Measurements from ENCODE around the gene PUS10. TPM values are rescaled to one million over a fixed set of nuclear protein-coding genes. Genes with fewer than 3 reads are reported as not detected.

PUS10 gene
- total and polyA plus RNA-seq, 2 of the 13 experiments (the other 11 are each of a cell fraction or from before 2014, with no cell fraction given): 41.4 to 44.3 TPM

DNA sequence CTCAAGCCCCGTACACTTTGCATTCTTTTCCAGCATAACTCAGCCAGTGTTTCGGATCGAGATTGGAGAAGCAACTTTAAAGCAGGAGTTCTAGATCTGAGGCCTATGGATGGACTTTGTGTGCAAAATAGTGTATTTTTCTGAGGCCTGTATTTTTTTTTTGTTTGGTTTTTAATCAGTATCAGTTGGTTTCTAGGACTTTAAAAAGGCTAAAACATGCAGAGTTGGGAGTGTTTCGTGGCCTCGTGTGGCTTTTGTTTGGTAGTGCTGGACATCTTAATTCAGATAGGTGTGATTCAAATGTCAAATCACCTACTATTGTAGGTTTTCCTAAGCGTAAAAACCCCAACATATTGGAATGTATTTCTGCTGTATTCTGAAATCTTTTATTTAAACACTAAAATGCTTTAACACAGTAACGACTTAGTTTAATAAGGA lies 282 bp upstream of the PUS10 start (continued):
- TF ChIP-seq ZSCAN21 (CRISPR knock-in tag; IDR thresholded peaks at IDR 0.05; ENCODE audit: borderline replicate concordance) (no peak), ZNF10 (CRISPR knock-in tag; IDR thresholded peaks at IDR 0.05; ENCODE audit: borderline replicate concordance, low read depth) (no peak), ZNF510 (CRISPR knock-in tag; IDR thresholded peaks at IDR 0.05; ENCODE audit: low read depth) (no peak), ZNF101 (CRISPR knock-in tag; IDR thresholded peaks at IDR 0.05; ENCODE audit: borderline replicate concordance, low read depth) (no peak), XRCC5 (optimal IDR thresholded peaks at IDR 0.05; ENCODE audit: low read length) (no peak), NR2F6 (IDR thresholded peaks at IDR 0.05) (no peak), NR2F6 (CRISPR knock-in tag; IDR thresholded peaks at IDR 0.05) (no peak), DDIT3 (CRISPR knock-in tag; IDR thresholded peaks at IDR 0.05) (no peak), ZNF652 (CRISPR knock-in tag; IDR thresholded peaks at IDR 0.05; ENCODE audit: borderline replicate concordance, low read depth) (no peak; the same call in 1 of the 2 replicates), PHF20 (CRISPR knock-in tag; IDR thresholded peaks at IDR 0.05) (no peak), ZNF563 (CRISPR knock-in tag; IDR thresholded peaks at IDR 0.05) (no peak), JDP2 (CRISPR knock-in tag; IDR thresholded peaks at IDR 0.05; ENCODE audit: borderline replicate concordance) (no peak), FOXO4 (CRISPR knock-in tag; conservative IDR thresholded peaks at IDR 0.05) (0 out of 2 replicates have a peak, but pooled peaks have one; percentile 35), ZNF225 (CRISPR knock-in tag; IDR thresholded peaks at IDR 0.05) (no peak), HMGXB4 (CRISPR knock-in tag; IDR thresholded peaks at IDR 0.05; ENCODE audit: borderline replicate concordance in 1 of 2, low read depth in 1 of 2) (no peak), SP5 (CRISPR knock-in tag; IDR thresholded peaks at IDR 0.05; ENCODE audit: borderline replicate concordance, low read depth) (0 out of 2 replicates have a peak, but pooled peaks have one; percentile 36), SMARCC2 (IDR thresholded peaks at IDR 0.05) (no peak), RORA (CRISPR knock-in tag; IDR thresholded peaks at IDR 0.05) (no peak), SKI (IDR thresholded peaks at IDR 0.05; ENCODE audit: partially characterized antibody) (no peak)
- TF ChIP-seq, protein P1, sequence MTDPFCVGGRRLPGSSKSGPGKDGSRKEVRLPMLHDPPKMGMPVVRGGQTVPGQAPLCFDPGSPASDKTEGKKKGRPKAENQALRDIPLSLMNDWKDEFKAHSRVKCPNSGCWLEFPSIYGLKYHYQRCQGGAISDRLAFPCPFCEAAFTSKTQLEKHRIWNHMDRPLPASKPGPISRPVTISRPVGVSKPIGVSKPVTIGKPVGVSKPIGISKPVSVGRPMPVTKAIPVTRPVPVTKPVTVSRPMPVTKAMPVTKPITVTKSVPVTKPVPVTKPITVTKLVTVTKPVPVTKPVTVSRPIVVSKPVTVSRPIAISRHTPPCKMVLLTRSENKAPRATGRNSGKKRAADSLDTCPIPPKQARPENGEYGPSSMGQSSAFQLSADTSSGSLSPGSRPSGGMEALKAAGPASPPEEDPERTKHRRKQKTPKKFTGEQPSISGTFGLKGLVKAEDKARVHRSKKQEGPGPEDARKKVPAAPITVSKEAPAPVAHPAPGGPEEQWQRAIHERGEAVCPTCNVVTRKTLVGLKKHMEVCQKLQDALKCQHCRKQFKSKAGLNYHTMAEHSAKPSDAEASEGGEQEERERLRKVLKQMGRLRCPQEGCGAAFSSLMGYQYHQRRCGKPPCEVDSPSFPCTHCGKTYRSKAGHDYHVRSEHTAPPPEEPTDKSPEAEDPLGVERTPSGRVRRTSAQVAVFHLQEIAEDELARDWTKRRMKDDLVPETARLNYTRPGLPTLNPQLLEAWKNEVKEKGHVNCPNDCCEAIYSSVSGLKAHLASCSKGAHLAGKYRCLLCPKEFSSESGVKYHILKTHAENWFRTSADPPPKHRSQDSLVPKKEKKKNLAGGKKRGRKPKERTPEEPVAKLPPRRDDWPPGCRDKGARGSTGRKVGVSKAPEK (CRISPR knock-in tag; IDR thresholded peaks at IDR 0.05; ENCODE audit: borderline replicate concordance): no peak
- TF ChIP-seq, protein P2, sequence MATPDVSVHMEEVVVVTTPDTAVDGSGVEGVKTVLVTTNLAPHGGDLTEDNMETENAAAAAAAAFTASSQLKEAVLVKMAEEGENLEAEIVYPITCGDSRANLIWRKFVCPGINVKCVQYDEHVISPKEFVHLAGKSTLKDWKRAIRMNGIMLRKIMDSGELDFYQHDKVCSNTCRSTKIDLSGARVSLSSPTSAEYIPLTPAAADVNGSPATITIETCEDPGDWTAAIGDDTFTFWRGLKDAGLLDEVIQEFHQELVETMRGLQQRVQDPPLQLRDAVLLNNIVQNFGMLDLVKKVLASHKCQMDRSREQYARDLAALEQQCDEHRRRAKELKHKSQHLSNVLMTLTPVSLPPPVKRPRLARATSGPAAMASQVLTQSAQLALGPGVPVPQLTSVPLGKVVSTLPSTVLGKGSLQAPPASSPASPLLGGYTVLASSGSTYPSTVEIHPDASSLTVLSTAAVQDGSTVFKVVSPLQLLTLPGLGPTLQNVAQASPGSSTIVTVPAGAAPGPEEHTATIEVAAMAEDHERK (CRISPR knock-in tag; IDR thresholded peaks at IDR 0.05; ENCODE audit: low read depth): no peak
- TF ChIP-seq, protein P3, sequence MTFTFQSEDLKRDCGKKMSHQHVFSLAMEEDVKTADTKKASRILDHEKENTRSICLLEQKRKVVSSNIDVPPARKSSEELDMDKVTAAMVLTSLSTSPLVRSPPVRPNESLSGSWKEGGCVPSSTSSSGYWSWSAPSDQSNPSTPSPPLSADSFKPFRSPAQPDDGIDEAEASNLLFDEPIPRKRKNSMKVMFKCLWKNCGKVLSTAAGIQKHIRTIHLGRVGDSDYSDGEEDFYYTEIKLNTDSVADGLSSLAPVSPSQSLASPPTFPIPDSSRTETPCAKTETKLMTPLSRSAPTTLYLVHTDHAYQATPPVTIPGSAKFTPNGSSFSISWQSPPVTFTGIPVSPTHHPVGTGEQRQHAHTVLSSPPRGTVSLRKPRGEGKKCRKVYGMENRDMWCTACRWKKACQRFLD (CRISPR knock-in tag; IDR thresholded peaks at IDR 0.05; ENCODE audit: borderline replicate concordance): no peak

All from HepG2 (cell line).